OCI-LY3 (cell line): ENCODE data around the gene RAB27A.
"Not testable (repeated sequence)": the region's sequence is repeated elsewhere in the genome, so short reads cannot be mapped to it uniquely, and the experiment has no call there.

Experiments used
- CTCF ChIP-seq: fragments of 200-600, 300-600 bp; sonication (generic); IDR thresholded peaks from 2 replicates; pipeline ENCODE4 v1.5.1; 2014; ENCODE audit warnings: antibody characterized with exemption, low read length, low read depth
- EZH2phosphoT487 ChIP-seq: fragments of 200-600 bp; shearing (Covaris generic); IDR thresholded peaks from 2 replicates; pipeline ENCODE4 v1.6.1; 2018; ENCODE audit warnings: antibody characterized with exemption, mixed run types, low read depth

DNA sequence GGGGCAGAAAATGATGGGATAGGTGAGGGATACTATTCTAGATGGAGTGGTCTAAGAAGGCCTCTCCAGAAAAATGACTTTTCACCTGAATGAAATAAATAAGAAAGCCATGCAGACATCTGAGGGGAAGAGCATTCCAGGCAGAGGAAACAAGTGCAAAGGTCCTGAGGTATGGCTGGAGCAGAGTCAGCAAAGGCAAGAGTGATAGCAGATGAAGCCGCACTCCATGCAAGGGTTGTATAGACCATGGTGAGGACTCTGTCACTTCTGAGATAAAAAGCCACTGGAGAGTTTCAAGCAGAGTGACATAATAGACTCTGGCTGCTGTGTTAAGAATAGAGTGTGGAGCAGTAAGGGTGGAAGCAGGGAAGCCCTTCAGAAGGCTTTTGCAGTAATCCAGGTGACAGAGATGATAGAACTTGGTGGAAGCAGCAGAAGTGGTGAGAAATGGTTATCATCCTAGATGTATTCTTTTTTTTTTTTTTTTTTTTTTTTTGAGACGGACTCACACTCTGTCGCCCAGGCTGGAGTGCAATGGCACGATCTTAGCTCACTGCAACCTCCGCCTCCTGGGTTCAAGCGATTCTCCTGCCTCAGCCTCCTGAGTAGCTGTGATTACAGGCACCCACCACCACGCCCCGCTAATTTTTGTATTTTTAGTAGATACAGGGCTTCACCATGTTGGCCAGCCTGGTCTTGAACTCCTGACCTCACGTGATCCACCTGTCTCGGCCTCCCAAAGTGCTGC lies 3.0 kb downstream of the RAB27A start:
- not testable (repeated sequence) for TF ChIP-seq CTCF, EZH2phosphoT487
